Measurements from ENCODE around the gene BFSP2.

DNA sequence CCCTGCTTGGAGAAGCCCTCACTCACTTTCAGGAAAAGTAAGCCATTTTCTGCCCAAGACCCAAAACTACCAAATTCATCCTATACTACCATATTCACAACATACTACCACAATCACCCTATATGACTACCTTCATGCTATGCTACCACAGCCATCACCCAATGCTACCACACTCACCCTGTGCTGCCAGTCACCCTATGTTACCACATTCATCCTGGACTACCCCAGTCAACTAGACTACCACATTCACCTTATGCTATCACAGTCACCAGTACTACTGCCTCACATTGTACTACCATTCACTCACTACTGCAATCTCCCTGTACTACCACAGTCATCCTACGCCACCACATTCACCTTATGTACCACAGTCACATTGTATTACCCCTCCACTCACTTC lies 115.3 kb downstream of the BFSP2 start:
- TF ChIP-seq, protein P1, sequence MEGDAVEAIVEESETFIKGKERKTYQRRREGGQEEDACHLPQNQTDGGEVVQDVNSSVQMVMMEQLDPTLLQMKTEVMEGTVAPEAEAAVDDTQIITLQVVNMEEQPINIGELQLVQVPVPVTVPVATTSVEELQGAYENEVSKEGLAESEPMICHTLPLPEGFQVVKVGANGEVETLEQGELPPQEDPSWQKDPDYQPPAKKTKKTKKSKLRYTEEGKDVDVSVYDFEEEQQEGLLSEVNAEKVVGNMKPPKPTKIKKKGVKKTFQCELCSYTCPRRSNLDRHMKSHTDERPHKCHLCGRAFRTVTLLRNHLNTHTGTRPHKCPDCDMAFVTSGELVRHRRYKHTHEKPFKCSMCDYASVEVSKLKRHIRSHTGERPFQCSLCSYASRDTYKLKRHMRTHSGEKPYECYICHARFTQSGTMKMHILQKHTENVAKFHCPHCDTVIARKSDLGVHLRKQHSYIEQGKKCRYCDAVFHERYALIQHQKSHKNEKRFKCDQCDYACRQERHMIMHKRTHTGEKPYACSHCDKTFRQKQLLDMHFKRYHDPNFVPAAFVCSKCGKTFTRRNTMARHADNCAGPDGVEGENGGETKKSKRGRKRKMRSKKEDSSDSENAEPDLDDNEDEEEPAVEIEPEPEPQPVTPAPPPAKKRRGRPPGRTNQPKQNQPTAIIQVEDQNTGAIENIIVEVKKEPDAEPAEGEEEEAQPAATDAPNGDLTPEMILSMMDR (IDR thresholded peaks at IDR 0.05; ENCODE audit: low read depth, low read length): no peak
- no peak for TF ChIP-seq EZH2phosphoT487 (IDR thresholded peaks at IDR 0.05; ENCODE audit: low read depth)

Measured in OCI-LY3 (cell line).